GM19023 (cell line): ENCODE measurements around the gene SLC16A7.

Experiments
- ATAC-seq: cut with Tn5 transposase; IDR thresholded peaks from one replicate; pipeline ENCODE4 v1.9.1; 2021; ENCODE audit warnings: mild to moderate bottlenecking, moderate library complexity; ENCODE audit not compliant: unreplicated experiment

Gene SLC16A7

DNA sequence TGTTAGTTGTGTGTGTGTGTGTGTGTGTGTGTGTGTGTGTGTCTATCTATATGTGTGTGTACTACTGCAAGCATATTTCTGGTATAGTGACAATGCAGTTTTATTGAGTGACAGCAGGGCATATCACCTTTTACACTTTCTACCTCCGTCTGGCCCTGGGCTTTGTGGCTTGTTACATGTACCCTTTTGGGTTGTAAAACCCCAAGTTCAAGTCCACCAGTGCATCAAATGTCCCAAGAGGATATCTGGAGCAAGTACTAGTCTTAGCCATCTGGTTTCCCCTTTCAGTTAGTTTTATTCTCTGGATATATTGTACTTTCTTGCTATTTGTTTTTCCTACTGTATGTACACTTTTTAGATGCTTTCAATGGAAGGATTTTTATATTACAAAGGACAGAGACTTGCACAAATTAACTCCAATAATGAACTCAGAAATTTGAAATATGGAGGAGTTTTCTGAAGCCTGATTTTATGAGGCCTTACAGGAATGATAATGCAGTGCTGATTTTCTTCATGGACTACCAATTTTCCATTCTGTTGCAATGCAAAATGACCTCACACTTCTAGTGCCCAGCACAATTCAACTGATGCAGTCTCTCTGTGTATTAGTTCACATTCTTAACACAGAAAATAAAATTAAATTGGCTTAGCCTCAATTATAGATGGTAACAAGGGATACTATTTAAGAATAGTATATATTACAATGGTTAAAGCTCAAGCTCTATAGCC is 29.1 kb downstream of the SLC16A7 start:
- no peak for ATAC-seq

DNA sequence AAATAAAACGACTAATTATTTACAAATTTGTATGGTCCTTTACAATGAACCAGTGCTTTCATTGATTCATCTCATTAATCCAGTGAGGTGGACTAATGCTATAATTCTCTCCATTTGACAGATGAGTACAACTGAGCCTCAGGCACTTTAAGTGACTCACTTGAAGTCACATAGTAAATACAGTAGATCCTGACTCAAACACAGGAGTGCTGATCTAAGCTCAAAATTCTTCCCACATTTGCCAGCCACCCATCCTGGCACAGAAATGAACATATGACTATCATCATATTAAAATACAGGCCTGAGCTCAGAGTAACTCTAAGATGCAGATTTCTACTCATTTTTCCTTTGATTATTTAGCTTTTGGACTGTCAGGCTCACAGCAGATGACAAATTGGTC is 30.6 kb downstream of the SLC16A7 start:
- no peak for ATAC-seq

DNA sequence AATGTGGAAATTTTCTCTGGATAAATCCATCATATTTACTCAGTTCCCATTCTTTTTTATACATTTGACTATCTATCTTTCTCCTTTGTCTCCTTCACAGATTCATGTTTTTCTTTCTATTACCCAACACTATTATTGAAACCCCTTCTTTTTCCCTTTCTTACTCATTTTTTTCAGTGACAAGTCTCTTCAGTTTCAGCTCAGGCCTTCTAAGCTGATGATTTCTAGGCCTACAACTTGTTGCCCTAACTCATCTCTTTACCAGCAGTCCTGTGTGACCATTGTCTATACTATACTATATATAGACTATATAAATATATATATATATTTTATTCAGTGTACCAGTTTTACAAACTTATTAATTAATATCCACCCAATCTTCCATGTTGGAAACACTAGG is 31.8 kb downstream of the SLC16A7 start:
- no peak for ATAC-seq

DNA sequence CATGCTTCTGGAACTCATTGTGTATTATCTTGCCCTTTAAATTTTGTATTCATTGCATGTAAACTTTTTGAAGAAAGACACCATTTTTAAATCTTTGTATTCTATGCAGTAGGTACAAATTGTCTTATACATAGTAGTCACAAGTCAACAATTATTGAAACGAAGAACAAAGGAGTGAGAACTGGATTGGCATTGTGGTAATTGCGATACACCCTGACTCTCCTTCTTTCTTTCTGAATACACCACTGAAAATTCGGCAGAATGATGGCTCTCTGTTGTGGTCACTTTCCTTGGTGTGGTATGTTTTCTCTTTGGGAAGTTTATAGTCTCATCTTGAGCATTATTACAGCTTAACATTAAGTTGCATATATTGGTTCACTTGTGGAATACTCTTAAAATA is 34.1 kb downstream of the SLC16A7 start:
- no peak for ATAC-seq

DNA sequence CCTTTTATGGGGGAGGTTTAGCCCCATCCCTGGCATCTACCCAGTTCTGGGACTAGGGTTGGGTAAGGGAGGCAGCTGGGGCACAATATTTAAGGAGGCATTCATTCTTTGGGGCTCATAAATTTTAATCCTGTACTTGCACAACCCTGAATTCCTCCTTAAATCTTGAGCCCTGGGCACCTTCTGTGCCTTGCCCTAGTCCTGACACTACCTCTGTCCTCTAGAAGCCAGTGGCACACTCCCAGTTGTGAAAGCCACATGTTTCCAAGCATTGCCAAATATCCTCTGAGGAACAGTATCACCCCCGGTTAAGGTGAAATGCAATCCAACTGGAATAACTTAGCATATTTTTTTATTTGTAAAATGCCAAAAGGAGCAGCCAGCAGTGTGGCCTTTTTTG is 36.6 kb downstream of the SLC16A7 start:
- no peak for ATAC-seq

DNA sequence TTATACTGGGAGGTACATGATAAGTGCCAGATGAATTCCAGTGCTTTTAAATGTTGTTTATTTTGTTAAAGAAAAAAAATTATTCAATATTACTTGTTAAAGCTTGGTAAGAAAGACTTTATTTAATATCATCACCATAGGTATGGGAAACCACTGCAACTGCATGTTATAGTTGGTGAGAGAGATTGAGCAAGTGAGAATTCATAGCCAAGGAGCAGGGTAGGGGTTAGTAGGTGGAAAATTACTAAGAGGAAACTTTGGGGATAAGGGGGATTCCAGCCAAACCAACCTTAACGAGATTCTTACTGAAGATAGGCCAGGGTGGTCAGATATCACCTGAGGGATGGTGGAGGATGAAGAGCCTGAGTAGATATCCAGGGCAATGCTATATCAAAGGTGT is 38.4 kb downstream of the SLC16A7 start:
- no peak for ATAC-seq

DNA sequence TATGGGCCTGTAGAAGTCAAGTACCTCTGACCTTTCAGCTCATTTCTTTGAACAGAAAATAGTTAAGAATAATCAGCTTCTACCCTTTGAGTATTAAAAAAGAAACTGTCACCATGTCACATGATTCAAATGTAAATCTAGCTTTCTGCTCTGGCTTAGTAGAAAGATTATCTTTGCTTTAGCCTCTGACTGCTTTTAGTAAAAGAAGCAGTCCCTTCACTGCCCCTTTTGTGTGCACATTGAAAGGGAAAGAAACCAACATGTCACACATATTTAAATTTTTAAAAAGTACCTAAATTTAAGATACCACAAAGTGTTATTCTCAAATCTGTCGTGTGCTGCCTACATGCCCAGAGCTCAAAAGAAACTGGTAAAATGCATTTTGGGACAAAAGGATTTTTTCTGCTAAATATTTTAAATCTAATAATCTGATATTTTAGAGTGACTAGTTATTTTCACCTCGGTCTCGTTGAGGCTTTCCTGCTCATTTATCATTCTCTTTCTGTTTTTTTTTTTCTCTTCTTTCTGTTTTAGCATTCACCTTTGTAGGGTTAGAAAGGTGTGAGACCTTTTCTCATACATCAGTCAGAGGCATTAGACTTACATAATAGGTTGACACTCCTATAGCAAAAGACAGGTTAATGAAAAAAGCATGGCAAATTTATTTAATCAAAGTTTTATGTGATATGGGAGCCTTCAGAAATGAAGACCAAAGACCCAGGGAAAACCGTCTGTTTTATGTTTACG is 41.3 kb downstream of the SLC16A7 start:
- ATAC-seq: peak; percentile 76

DNA sequence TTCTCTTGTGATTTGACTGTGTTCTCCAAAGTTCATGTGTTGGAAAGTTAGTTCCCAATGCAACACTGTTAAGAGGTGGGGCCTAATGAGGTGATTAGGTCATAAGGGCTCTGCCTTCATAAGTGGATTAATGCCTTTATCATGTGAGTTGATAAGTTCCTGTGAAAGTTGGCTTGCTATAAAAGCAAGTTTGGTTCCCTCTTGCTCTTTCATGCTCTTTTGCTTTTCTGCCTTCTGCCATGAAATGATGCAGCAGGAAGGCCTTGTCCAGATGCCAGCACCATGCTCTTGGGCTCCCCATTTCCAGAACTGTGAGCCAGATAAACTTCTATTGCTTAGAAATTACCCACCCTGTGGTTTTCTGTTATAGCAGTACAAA is 41.9 kb downstream of the SLC16A7 start:
- no peak for ATAC-seq

DNA sequence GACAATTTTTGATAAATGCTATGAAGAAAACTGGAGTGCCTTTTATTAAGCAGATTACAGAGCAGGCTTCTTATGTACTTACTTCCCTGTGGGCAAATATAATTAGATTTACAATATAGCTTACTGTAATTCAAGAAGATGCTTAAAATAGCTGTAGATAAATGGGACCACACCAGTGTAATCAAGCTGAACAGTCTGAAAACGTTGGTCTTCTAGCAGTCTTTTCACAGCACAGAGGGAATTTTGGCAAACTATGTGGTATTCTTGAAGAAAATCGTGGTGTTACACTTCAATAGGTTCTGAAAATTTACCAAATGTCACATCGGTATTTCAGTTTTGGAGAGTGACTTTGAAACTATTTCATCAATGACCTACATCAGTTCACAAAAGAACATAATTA is 47.7 kb downstream of the SLC16A7 start:
- ATAC-seq: no peak

DNA sequence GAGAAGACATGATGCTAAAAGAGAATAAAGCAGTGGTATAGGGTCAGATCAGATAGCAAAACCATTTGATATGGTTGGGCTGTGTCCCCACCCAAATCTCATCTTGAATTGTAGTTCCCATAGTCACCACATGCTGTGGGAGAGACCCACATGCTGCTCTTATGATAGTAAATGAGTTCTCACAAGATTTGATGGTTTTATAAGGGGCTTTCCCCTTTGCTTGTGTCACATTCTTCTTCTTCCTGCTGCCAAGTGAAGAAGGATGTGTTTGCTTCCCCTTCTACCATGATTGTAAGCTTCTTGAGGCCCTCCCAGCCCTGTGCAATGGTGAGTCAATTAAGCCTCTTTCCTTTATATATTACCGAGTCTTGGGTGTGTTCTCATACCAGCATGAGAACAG is 49.4 kb downstream of the SLC16A7 start:
- no peak for ATAC-seq

DNA sequence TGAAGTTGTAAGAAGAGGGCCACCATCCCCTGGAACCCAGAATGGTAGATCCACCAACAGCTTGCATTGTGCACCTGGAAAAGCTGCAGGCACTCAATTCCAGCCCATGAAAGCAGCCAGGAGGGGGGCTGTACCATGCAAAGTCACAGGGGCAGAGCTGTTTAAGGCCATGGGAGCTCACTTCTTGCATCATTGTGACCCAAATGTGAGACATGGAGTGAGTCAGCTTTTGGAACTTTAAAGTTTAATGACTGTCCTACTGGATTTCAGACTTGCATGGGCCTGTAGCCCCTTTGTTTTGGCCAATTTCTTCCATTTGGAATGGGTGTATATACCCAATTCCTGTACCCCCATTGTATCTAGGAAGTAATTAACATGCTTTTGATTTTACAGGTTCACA is 50.8 kb downstream of the SLC16A7 start:
- no peak for ATAC-seq

DNA sequence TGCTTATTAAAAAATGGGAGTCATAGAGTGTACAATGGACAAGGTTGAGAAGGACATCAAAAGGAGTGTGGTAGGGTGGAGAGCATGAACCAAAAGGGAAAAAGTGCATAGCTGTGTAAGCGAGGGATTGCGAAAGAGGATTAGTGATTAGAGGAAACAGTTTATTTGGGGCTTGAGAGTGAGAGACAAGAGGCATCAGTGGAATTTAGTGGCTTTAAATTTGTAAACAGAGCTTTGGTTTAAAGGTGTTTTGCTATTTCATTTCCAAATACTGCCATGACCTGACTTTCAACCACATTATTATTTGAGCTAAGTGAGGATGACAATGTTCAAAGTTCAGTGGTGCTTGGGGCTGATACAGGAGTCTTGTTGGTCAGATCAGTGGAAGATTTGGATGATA is 53.4 kb downstream of the SLC16A7 start:
- ATAC-seq: no peak

DNA sequence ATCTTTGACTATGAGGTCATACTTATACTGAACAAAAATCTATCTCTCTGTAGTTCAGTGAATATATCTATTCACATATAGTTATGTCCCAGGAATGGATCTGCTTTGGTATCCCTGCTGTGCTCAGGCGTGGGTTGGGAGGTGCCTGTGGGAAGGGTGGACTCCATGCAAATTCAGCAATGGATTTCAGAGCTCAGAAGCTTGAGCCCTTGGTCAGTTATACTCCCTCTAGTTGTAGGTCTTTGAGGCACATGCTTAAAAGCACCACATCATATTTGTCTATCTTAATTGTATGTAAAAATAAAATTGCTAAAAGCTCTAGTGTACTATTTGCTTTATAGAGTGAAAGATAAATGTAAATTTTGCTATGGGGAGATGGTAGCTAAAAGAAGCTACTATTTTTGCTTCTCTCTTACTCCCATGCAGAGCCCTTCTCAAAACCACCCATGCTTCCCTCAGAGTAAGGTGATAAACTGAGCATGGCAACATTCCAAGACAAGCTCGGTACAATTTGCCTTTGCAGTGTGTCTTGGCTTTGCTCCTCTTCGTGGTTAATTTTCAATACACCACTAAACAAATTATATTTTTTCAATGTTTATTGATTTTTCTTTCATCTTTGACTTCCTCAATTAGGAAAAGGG is 54.9 kb downstream of the SLC16A7 start:
- ATAC-seq: no peak

DNA sequence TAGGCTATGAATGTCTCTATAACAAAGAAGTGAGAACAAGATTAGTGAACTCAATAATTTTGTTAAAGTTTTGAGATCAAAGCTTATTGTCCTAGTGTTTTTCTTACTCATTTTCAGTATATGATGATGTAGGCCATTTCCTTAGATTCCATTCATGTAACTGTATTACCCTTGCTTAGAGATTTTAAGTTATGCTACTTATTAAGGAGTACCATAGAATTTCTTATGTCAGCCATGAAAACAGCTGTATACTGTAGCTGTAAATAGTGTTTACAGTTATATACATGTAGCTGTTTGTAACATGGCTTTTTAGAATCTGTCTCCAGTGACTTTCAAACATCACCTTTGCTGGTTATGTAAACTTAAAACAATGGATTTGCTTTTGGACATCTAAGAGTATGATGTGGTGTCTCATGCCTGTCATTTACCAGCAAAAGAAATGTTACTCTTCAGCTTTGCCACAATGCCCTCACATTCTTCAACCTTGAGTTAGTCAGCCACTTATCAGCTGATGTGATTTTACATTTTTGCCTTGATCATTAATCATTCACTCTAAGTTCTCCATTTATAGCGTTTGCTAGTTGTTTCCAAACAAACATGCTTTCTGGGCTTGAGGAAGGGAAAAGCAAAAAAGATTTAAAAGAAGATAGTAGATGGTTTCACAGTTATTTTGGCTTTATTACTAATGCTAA is 55.5 kb downstream of the SLC16A7 start:
- no peak for ATAC-seq

DNA sequence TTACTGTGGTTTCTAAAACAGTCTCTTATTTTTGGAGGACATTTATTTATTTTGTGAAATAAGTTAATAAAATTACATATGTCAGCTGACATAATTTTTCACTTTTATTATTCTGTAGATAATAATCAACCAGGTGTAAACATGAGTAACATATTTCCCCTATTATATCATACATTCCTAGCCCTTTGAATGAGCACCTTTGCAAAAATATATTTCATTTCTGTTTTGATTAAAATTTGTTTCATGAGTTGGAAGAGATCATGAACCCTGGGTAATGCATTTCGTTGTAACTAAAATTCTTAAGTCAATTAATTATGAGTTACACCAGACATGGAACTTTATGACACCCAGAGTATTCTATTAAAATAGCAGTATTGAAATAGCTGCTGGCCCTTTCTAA is 56.3 kb downstream of the SLC16A7 start:
- no peak for ATAC-seq

DNA sequence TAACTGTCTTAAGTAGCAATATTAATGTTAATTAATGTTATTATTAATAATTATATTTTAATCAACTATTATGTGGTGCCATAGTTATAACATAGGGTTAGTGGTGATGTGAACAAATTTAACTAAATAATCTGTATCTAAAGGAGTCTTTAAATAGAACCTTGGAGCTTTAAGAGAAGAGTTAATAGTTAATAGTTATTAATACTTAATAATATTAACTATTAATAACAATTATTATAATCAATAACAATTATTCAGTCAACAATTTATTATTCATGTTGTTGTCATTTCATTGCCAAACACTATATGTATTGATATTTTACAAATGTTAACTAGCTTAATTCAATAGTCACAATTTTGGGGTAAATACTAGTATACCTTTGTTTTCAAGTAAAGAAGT is 58.2 kb downstream of the SLC16A7 start:
- ATAC-seq: no peak

DNA sequence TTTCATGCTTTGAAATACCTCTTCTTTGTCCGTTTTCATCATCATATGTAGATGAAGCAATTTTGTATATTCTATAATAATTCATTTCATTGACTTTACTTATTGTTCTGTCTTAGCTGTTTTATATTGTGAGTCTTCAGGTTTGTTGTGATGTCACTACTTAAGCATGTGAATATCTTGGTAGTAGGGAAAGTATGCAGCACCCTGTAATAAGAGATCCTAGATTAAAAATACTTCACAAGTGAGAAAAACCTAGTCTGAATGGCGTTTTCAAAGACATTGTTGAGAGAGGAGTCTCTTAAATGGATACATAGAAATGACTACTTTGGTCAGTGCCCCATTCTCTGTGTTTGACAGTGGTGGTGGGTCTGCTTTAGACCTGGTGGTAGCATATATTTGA is 61.4 kb downstream of the SLC16A7 start:
- no peak for ATAC-seq

DNA sequence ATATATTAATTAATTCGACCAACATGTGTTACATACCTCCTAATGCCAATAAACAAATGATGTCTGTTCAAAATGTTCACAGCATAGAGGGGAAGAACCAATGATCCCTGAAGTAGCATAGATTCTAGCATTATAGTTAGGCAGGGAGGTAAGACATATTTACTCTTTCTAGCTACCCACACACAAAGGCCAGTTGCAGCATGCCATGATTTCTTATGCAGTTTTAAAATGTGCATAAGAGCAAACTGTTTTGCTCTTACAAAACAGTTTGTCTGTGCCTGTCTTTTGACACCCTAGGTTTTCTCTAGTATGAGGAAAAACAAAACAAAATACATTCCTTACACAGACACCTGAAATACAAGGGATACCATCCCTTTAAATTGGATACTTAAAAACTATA is 61.9 kb downstream of the SLC16A7 start:
- no peak for ATAC-seq

DNA sequence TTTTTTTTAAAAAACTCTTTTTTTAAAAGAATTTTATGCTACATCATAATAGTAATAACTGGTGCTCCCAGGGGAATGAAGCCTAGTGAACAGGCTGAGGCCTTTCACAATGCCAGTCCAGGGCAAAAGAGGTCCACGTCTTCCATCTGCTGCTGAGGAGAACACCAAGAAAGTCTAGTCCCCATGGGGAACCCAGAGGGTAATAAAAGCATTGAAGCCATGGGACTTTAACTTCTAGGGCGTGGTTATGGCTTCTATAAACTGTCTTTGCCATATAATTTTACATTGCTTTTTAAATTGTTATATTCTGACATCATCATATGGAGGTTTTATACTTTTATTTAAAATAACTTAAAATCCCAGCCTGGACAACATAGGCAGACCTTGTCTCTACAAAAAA is 64.3 kb downstream of the SLC16A7 start:
- ATAC-seq: no peak

DNA sequence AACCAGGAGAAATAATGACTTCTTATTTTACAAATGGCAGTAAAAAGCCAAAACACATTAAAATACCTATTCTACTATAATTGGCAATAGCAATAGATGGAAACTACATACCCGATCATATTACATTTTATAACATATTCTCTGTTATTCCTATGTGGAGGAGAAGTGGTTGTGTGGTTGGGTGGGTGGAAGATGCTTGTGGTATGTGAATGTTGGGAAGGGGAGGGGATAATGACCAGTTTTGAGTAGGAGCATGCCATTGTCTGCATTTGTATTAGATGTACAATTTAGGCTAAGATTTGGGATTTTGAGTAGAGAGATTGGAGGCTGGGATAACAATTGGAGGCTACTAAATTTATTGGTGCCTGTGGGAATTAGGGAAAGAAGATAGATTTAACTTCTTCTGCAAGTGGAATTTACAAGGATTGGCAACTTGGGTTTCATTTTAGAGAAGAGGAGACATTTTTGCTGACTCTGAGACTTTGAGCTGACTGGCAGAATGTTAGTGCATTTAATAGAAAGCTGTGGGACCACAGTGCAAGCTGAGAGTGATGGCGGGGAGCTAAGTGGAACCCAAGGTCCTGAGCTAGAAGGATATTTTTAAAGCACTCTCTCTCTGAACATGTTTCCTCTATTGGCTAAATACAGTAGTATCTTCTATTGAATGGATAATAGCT is 65.2 kb downstream of the SLC16A7 start:
- ATAC-seq: no peak

DNA sequence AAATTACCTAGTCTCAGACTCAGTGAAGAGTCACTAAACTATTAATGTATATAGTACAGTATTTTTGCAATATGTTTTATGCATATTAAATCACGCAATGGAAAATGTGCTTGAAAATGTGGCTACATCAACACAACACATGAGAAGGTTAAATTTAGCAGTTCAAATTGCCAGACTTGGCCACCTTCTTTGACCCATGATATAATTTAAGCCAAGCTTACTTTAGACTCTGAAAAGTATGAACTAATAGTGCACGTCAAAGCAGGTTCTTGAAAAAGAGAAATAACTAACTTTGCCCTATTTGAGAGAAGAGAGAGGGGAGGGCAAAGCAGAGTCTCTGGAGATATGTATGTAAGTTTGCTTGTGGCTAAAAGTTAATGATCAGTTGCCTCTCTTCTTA is 68.7 kb downstream of the SLC16A7 start:
- ATAC-seq: no peak
